ENCODE measurements around the gene SLC38A4. TPM values are rescaled to one million over a fixed set of nuclear protein-coding genes. Genes with fewer than 3 reads are reported as not detected.

The SLC38A4 gene
- polyA plus RNA-seq, 1 of the 3 experiments (the other 2 are of a cell fraction) = 66.7 TPM

DNA sequence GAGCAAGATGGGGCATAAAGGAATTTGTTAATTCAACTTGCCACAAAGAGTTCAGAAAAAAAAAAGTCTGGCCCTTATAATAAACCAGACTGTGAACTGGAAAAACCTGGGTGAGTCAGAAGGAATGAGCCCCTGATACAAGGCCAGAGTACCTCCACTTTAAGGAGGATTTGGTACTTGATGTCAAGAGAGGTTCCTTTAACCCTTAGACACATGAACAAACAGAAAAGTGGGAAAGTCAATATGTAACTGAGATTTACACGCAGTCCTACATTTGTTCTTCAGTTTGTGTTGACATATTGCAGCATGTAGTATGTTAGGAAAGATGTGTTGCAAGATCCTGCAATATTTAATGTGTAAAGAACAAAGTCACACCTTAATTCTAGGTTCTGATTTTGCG, 14.2 kb upstream of the SLC38A4 start:
- no peak for DNase-seq
- Histone ChIP-seq H3K9me2 (no peaks in the 10 kb centered on the region), H3K9ac (no peak overlapping the region), H2AFZ (ENCODE audit: low read depth) (peak overlapping the region; percentile 45; the same call in 1 of the 2 replicates), H3K79me2 (ENCODE audit: insufficient read depth) (no peaks in the 10 kb centered on the region), H4K20me1 (ENCODE audit: insufficient read depth) (no peaks in the 10 kb centered on the region), H3K4me1 (ENCODE audit: control insufficient read depth in 1 of 2, insufficient read depth in 2 of 2, low read depth in 1 of 2, low read length in 1 of 2) (peaks cover 0 to 9% of the 10 kb centered on the region in 2 experiments; a peak in 1 of 4 replicates), H3F3A (replicated peaks; ENCODE audit: insufficient read depth) (peaks cover 5% of the 10 kb centered on the region), H3K4me2 (peak overlapping the region; percentile 25; the same call in 1 of the 2 replicates), H3K36me3 (replicated peaks in 1 of 2; ENCODE audit: control insufficient read depth in 1 of 2, insufficient read depth in 2 of 2, low read length in 1 of 2) (no peaks in the 10 kb centered on the region), H3K27ac (ENCODE audit: low read depth in 2 of 2, low read length in 1 of 2) (no peak overlapping the region), H3K27me3 (ENCODE audit: insufficient read depth) (no peaks in the 10 kb centered on the region), H3K9me3 (no peaks in the 10 kb centered on the region), H3K4me3 (ENCODE audit: low read depth in 2 of 2, low read length in 1 of 2) (no peak overlapping the region)
- ChIA-PET CTCF (no interaction called here), POLR2A (no interaction called here)
- 24% methylated on average over 2 of the region's 2 CpGs for WGBS (ENCODE audit: low lambda C conversion rate)
- TF ChIP-seq EP300 (IDR thresholded peaks at IDR 0.05; ENCODE audit: borderline replicate concordance in 1 of 2, low read depth in 1 of 2, low read length in 1 of 2) = peak in 1 of 2 experiments; percentile 30; a peak in 1 of 4 replicates
- no peak; the same call in 1 of the 2 replicates for TF ChIP-seq FOSL2 (IDR thresholded peaks at IDR 0.05; ENCODE audit: borderline replicate concordance, low read depth)
- peak; percentile 37; the same call in 1 of the 2 replicates for TF ChIP-seq JUND (IDR thresholded peaks at IDR 0.05)
- TF ChIP-seq RXRA (IDR thresholded peaks at IDR 0.05; ENCODE audit: borderline replicate concordance, low read depth) = peak; percentile 20; the same call in 1 of the 2 replicates
- no peak for TF ChIP-seq SMC3 (IDR thresholded peaks at IDR 0.05; ENCODE audit: low read depth, low read length)
- 0 out of 2 replicates have a peak, but pooled peaks have one; percentile 1 for TF ChIP-seq TEAD4 (IDR thresholded peaks at IDR 0.05; ENCODE audit: borderline replicate concordance, insufficient read depth)
- TF ChIP-seq, protein P1, sequence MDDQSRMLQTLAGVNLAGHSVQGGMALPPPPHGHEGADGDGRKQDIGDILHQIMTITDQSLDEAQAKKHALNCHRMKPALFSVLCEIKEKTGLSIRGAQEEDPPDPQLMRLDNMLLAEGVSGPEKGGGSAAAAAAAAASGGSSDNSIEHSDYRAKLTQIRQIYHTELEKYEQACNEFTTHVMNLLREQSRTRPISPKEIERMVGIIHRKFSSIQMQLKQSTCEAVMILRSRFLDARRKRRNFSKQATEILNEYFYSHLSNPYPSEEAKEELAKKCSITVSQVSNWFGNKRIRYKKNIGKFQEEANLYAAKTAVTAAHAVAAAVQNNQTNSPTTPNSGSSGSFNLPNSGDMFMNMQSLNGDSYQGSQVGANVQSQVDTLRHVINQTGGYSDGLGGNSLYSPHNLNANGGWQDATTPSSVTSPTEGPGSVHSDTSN (IDR thresholded peaks at IDR 0.05) = 0 out of 2 replicates have a peak, but pooled peaks have one; percentile 15

DNA sequence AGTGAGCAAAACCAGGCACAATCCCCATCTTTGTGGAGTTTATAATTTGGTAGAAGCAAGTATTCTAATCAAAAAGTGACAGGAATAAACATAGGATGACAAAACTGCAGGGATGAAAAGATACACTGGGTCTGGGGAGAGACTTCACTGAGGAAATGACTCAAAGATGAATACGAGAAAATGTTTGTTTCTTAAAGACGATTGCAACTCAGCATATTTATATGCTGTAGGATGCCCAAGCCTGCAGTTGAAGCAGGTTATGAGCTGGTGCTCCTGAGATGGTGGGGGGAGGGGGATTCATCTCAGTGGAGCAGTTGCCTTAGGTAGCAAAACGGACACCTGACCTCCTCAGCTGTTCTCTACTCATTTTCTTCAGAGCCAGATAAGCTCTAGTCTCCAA, 13.4 kb upstream of the SLC38A4 start:
- Histone ChIP-seq H3K27ac (ENCODE audit: low read depth in 2 of 2, low read length in 1 of 2) (no peak overlapping the region), H2AFZ (ENCODE audit: low read depth) (0 out of 2 replicates have a peak overlapping the region, but pooled peaks have one; percentile 45), H3K9ac (no peak overlapping the region), H3F3A (replicated peaks; ENCODE audit: insufficient read depth) (peaks cover 5% of the 10 kb centered on the region), H3K4me2 (peak overlapping the region; percentile 25; the same call in 1 of the 2 replicates), H3K27me3 (ENCODE audit: insufficient read depth) (no peaks in the 10 kb centered on the region), H4K20me1 (ENCODE audit: insufficient read depth) (no peaks in the 10 kb centered on the region), H3K9me2 (no peaks in the 10 kb centered on the region), H3K4me1 (ENCODE audit: control insufficient read depth in 1 of 2, insufficient read depth in 2 of 2, low read depth in 1 of 2, low read length in 1 of 2) (peaks cover 0 to 9% of the 10 kb centered on the region in 2 experiments; a peak in 1 of 4 replicates), H3K36me3 (replicated peaks in 1 of 2; ENCODE audit: control insufficient read depth in 1 of 2, insufficient read depth in 2 of 2, low read length in 1 of 2) (no peaks in the 10 kb centered on the region), H3K9me3 (no peaks in the 10 kb centered on the region), H3K4me3 (ENCODE audit: low read depth in 2 of 2, low read length in 1 of 2) (no peak overlapping the region), H3K79me2 (ENCODE audit: insufficient read depth) (no peaks in the 10 kb centered on the region)
- TF ChIP-seq NFIC (IDR thresholded peaks at IDR 0.05; ENCODE audit: borderline replicate concordance) = no peak
- TF ChIP-seq EZH2phosphoT487 (IDR thresholded peaks at IDR 0.05; ENCODE audit: borderline replicate concordance, low read depth) = no peak
- TF ChIP-seq IRF3 (IDR thresholded peaks at IDR 0.05; ENCODE audit: low read depth, low read length) = no peak
- no peak for TF ChIP-seq RXRA (IDR thresholded peaks at IDR 0.05; ENCODE audit: borderline replicate concordance, low read depth)
- no peak for TF ChIP-seq RAD21 (IDR thresholded peaks at IDR 0.05; ENCODE audit: low read length)
- TF ChIP-seq ZBTB33 (IDR thresholded peaks at IDR 0.05; ENCODE audit: borderline replicate concordance, low read depth) = no peak
- no peak for TF ChIP-seq EP300 (IDR thresholded peaks at IDR 0.05; ENCODE audit: borderline replicate concordance in 1 of 2, low read depth in 1 of 2, low read length in 1 of 2)
- TF ChIP-seq RFX5 (IDR thresholded peaks at IDR 0.05; ENCODE audit: low read length) = no peak
- TF ChIP-seq, protein P2, sequence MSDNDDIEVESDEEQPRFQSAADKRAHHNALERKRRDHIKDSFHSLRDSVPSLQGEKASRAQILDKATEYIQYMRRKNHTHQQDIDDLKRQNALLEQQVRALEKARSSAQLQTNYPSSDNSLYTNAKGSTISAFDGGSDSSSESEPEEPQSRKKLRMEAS (IDR thresholded peaks at IDR 0.05; ENCODE audit: low read depth) = no peak
- TF ChIP-seq MXI1 (IDR thresholded peaks at IDR 0.05; ENCODE audit: low read depth, low read length) = no peak
- TF ChIP-seq USF2 (IDR thresholded peaks at IDR 0.05; ENCODE audit: borderline replicate concordance, low read depth, low read length) = no peak
- TF ChIP-seq YY1 (IDR thresholded peaks at IDR 0.05; ENCODE audit: low read depth) = no peak
- WGBS (ENCODE audit: low lambda C conversion rate) = 17% methylated on average over 3 of the region's 3 CpGs
- POLR2A ChIA-PET = no interaction called here
- CTCF ChIA-PET = no interaction called here
- no peak for DNase-seq

Data from SK-N-SH (cell line).